Activated CD4-positive, alpha-beta T cell treated with anti-CD3 and anti-CD28 coated beads, Interleukin-2, amount 50 U/mL, for 4 hours (primary cell): ENCODE results near the gene TTC7B.

Experiments used
- DNase-seq, 2 experiments: peaks; one replicate each; pipeline ENCODE4 v3.0.0-alpha.2; 2020

TTC7B gene

DNA sequence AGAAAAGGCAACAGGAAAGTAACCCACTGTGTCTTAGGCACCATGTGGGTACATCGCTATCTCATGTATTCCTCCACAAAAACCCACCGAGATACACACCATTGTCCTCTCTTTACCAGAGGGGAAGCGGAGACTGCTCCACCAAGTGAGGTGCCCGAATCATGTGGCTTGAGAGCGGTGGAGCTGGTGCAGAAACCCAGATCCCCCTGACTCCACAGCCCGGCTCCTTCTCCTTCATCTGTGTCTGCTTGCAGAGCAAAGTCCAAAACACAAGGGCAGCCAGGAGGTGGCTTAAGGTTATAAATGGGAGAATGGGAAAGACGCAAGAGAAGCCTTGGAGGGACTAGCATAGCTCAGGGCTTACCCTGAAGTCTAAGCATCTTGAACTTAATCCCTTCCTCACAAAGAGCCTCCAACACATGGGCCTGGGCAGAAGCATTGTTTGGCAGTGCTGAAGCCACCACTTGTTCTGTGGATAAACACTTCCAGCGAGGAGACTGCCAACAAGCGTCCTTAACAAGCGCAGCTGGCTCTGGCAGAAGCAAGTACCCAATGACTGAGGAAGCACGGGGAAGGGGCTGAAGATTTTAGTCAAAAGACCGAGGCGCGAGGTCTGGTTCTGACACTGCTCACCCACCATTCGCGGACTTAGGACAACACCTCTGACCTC lies 83.0 kb downstream of the TTC7B start:
- no peak for DNase-seq

DNA sequence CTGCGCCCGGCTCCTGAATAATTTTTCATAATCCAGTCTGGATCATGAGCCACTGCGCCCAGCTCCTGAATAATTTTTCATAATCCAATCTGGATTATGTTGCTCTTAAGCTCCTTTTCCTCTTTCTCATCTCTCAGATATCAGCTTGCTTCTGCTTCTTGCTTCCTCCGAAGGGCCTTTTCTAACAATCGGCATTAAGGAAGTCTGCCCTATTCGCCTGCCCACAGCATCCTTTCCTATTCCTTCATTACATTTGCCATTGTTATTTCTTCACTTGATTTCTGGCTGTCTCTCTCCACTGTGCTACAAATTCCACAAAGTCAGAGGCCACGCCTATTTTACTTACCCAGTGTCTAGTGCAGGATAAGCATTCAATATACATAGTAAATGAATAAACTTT lies 83.5 kb downstream of the TTC7B start:
- DNase-seq, result no peak

DNA sequence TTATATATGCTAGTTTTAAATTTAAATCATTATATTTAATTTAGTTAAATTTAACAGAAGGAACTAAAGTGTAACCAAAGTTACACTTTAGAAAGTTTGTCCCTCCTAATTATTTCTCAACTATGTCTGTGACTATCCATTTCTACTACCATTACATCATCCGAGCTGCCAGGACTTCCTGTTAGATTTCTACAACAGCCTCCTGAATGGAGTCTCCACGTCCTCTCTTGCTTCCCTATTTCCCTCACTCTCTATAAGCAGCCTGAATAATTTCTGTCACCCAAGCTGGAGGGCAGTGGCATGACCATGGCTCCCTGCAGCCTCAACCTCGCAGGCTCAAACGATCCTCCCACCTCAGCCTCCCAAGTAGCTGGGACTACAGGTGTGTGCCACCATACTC lies 84.1 kb downstream of the TTC7B start:
- DNase-seq, result no peak

DNA sequence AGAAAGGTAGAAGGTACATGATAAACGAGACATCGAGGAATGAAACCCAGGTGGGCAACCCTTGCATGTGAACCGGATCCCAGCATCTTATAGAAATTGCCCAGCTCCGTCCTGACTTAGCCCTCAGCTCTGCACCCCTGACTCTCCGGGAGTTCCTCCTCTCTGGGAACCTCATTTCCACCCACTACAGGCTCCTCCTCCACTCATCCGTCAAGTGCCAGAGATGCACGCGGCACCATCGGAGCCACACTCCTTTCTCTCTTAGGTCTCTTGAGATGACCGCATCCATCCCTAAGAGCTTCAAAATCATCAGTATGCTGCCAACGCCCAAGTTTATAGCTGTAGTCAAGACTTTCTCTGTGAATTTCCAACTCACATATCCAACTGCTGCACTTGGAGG lies 84.7 kb downstream of the TTC7B start:
- no peak for DNase-seq

DNA sequence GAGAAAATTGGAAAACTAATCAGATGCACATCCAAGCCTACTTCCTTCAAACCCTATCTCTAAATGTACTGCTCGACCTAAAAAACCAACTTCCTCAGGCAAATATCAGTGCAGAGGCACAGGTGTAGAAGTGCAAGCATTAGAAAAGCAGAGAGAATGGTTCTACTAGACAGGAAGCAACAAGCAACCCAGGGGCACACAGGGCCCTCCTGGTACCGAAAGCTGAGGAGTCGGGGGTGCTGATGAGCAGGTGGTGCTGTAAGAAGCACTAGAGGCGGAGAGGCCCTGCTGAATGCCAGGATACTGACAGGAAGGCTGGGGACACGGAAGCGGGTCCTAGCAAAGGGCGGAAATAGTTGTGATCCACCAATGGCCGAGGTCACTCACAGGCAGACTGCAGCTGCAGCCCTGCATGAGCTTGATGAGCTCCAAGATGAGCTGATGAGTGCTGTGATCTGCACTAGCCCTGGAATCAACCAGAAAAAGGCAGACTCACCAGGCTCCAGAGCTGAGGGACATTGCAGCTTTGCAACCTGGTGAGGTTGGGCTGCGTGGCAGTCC lies 85.9 kb downstream of the TTC7B start:
- no peak for DNase-seq

DNA sequence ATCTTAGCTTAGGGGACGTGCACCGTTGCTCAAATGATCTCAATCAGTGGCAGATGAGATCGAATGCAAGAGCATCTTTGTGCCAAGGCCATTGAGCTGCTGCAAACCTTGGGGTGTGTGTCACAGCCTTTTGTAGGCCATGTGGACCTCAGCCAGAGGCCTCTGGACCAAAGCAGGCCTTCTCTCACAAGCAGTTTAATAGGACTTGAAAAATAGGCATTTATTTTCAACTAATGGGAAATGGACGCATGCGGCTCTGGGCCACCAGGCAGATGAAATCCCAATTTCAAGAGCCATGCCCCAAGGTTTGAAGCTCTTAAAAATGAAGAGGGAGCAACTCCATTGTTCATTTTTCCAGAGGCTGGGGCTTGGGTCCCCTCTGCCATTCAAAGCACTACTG lies 87.3 kb downstream of the TTC7B start:
- no peak for DNase-seq

DNA sequence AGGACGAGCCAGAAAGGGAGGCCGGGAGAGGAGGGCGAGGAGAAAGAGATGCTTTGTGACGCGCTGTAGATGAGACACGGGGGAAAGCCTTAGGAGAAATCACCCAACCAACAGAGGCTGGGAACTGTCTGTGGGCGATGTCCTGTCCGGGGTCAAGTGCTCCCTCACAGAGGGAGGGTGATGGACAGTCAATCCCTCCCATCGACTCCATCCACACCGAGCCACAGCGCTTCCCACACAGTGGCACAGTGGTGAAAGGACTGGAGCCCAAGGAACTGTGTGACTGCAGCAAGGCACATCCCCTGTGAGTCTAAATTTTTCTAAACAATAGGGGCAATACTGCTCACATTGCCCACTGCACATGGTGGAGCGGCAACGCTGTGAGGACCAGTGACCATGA lies 89.1 kb downstream of the TTC7B start:
- DNase-seq, result no peak

DNA sequence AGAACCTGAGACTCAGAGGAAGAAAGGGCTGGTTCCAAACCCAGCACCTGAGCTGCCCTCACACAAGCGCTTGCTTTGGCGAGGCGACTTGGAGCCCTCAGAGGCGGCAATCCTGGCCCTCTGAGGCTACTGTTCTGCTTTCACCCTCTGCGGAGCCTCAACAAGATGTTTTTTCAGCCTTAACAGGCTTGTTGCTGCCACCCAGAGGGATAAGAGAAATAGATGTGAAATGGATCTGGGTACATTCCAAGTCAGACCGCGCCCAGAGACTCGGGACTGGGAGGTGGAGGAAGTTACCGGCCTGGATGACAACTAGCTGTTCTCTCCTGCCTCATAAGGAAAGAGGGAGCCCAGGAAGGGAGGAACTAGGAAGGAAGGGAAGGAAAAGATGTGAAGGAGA lies 89.6 kb downstream of the TTC7B start:
- no peak for DNase-seq

DNA sequence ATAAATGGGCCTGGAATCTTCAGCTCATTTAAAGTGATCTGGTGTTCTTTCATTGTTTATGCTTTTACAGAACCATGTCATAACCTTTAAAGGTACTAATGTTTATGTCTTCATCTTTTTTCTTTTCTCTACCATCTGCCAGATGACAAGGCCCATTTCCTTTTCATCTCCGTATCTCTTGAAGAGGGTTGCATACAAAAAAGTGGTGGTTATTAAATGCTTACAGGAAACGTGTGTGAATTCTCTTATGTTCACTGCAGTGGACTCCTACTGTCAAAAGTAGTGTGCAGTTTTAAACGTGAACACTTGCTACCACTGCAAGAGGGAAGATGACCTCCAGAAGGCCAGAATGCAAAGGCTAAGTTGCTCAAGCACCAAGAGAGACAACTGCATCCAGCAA lies 91.4 kb downstream of the TTC7B start:
- no peak for DNase-seq

DNA sequence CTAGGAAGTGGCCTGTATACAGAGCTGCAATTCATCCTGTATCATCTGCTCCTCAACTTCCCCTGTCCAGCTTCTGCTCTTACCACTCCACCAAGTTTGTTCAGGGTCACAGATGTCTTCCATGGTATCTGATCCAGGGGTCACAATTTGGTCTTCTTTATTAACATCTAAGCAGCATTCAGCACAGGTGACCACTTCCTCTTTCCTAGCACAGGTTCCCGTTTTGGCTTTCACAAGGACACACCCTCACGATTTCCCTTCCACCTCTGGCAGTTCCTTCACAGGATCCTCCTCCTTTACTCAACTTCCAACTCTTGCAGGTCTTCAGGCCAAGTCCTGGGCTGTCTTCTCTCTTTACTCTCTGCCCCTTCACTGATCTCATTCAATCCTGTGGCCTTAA lies 93.6 kb downstream of the TTC7B start:
- no peak for DNase-seq

DNA sequence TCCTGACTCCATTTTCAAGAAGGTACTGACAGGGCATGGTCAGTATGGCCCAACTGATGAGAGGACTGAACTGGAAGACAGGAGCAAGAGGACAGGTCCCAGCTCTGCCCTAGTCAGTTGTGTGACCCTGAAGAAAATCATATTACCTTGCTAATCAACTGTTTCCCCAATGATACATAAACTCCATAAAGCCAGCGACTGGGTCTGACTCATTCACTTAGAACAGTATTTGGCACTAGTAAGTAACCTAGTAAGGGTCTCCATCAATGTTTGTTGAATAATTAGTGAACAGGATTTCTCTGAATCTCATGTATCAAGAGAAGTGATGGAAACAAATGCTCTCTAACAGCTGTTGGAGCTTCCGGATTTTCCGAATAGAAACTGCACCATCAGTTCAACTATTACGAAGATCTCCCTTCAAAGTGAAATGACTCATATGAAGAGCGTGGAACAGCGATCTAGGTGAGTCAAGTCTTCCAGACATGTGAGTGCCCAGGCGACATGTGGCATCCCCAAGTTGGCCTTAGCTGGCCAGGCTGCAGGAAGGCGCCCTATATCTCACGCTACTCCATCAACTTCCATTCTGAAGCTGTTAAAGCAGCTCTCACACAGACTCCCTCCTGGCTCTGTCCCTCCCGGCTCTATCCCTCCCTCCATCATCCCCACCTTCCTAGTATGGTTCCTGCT lies 94.5 kb downstream of the TTC7B start:
- no peak for DNase-seq

DNA sequence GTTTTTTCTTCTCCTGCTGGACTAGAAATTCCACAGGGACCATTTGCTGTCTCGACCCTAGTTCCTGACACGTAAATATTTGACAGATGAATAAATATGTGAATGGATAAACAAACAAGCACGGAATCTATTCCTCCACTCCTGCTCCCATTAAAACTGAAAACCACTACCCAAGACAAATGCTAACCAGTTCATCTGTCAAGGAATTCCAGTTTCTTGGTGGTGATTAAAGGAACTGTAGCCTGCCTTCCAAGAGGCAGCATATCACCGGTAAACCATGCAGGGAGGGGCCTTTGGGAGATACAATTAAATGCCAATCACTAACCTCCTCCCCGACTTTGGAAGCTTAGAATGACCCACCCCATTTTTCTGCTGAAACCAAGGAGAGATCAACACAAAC lies 95.4 kb downstream of the TTC7B start:
- DNase-seq, result no peak

DNA sequence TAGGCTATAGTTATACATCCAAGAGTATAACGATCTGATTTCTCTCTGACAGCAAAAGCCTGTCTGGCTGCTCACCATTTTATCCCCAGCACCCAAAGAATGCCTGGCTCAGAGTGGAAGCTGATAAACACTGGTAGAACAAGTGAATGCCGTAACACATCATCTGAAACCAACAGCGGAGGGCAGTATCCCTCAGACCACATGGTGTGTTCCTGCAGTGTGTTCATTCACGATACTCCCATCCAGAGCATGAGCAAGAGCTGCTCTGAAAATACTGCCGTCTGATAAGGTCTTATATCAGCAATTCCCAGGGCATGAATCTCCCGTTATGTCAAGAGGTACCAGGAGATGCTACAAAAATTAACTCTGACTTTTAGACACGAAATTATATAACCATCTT lies 95.9 kb downstream of the TTC7B start:
- DNase-seq, result no peak

DNA sequence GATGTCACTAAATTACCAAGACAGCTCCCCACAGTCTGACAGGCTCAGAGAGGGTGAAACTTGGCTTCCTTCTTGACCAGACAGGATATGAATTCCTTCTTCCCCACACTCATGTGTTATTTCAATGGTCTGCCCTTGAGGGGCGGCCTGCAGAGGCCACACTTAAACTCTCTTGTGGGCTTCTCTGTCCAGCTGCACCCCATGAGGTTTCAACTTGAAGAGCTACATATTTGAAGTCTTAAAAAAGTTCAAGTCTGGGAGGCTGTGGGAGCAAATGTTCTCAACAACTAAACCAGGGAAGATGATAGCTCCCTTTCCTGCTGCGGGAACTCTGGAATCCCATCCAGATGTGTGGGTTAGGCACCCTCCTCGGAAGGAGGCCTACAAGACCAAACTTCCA lies 98.3 kb downstream of the TTC7B start:
- DNase-seq, result no peak

DNA sequence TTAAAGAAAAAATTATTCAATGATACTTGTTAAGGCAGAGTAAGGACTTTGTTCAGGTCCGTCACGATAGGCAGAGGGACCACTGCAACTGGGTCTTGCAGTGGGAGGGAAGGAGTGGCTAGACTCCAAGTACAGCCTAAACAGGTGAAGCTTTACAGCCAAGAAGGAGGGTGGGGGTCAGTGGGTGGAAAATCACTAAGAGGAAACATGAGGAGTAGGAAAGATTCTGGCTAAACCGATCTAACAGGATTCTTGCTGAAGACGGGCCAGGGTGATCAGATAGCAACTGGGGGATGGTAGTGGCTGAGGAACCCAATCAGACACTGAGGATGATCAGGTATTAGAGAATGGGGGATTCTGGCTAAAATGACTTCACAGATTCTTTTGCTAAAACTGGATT lies 100.2 kb downstream of the TTC7B start:
- no peak for DNase-seq

DNA sequence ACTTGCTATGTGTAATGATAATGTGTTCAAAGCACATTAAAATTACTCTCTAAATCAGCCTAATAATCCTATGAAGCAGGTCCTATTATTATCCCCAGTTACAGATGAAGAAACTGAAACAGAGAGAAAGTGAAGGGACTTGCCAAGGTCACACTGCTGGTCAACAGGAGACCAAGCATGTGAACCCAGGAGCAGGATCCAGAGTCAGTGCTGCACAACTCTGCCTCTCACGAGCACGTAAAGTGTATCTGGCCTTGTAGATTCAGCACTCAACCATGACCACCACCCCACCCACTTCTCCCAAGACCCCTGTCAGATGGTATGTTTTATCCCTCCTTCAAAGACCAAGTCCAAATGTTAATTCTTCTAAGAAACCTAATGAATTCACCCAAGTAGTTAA lies 100.7 kb downstream of the TTC7B start:
- no peak for DNase-seq

DNA sequence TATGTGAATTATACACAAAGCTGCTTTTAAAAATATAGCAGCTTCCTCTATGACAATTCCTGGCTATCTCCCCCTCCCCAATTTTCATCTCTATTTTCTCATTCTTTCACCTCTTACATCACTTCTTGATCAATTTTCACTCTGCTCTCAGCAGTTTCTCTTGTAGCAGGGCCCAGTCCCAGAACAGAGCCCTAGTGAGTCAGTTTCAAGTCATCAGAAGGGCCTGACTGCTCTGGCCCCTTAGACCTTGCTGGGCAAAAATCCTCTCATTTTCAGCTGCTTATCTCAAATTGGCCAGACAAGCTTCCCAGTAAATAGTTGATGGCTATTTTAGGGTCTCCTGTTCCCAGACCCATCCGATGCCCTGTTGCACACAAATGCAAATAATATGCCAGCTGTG lies 101.4 kb downstream of the TTC7B start:
- no peak for DNase-seq

DNA sequence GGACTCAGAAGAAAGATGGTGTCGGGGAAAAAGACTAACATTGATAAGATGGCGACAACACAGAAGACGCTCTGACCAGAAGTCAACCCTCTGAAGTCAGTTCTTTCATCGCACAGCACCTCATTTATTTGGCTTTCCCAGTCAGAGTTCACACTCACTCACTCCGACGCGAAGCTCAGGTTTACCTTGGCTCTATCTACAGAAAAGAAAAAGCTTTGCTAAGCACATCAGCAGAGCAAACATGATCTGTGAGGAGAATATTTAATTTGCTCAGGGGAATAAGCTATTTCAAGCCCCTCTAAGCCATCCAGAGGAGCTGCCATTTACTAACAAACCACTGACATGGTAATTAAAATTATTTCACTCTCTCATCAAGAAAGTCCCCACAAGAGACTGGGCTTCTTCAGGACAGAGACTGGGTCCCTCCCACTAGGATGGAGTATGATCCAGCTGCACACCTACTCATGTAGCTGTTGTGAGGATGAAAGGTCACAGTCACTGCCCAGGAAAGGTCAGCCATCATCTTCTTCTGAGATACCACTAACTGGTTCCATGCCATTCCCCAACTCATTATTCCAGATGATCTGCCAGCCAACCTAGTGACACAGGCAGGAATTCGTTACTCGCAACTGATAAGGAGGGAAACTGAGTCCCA lies 111.4 kb downstream of the TTC7B start:
- DNase-seq, result no peak

DNA sequence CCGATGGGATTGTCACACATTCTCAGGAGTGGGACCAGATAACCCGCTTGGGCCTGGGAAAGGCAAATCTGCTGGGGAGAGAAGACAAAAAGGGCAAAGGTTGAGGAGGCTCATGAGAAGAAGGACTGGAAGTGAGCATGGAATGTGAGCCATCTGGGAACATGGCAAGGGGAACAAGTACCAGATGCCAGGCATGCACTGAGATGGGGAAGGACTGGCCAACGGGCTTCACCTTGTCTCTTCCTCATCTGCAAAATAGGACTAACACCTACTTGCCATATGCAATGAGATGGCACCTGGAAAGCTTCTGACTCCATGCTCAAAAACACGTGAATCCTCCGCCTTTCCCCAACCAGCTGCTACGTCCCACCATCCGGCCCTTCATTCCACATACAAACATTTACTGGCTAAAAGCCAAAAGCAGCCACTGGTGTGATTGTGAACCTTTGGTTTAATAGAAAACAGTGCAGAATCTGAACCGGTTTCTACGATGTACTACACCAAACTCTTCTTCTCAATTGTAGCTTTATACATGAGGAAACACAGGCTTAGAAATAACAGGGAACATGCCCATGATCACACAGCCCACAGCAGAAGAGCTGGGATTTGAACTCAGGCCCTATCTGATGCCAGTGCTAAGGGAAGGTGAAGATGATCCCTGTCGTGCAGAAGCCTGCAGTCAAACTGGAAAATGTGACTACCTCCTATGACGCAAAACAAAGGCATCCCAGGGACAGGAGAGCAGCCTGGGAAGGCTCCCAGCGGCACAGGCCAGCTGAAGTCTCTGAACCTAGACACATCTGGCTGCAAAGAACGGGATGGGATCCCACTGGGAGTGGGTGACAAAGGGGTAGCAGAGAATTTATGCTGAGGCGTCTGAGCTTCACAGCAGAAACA lies 112.1 kb downstream of the TTC7B start:
- no peak for DNase-seq

DNA sequence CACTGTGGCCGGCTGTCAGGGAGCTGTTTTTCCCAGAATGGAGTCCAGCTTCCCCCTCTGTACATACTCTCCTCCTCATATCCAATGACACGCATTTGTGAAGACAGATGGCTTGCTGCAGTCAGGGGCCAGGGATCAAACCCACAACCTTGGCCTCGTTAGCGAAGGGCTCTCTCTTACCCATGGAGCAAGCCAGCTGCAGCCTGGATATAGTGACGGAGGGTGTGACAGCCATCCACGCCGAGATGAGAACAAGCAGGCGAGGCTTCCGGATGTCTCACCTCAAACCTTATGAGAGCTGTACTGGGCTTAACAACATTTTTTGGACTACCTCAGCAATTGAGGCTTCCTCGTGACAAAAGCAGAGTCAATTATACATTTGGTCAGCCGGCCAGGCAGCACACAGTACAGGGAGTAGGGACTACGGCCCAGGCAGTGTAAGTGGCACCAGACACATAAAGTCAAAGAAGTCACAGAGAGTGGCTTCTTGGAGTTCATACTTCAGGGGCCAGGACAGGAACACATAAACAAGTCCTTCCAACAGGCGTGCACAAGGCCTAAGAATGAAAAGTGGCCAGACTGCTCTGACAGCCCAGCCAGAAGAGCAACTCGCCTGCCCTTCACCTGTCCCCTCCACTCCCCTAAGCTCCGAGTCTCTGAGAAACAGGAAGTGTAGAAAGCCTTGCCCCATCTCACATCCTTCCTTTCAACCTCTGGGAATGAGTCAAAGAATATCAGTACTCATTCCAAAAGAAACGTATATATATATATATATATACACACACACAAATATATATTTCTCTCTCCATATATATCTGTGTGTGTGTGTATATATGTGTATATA lies 115.1 kb downstream of the TTC7B start:
- DNase-seq, result no peak

DNA sequence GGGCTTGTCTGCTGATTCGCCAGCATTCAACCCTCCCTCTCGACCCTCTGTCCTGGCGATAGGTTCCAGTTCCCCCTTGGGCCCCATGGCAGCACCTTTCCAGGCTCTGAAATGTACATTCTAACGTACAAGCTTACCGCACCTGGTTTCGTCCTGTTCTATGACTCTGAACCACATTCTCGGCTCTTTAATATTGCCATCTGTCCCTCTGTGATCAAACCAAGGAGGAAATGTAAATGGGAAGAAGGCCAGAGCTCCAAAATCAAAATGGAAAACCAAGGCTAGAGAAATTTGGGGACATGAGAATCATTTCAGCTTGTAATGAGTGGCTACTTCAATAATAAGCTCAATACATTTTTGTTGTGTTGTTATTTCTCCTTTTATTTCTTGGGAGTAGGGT lies 117.2 kb downstream of the TTC7B start:
- DNase-seq, result no peak

DNA sequence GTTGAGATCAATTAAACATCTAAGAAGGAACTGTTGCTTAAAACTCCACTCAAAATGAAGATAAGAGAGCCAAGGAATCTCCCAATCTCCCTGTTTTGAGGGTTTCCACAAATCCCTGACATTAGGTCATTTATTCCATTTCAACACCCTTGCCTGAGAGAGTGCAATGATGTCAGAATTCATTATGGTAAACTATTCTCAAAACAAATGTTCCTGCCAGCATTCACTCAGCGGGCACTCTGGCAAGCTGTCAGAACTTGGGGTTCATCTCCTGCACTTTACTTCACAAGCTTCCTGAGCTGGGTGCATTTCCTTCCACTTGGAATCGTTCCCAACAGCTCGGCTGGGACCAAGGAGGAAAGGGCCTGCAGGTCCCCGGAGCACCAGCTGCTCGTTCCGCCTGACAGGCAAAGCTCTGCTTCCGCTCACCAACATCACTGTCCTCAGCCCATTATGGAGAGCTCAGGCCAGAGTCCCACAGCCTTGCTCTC lies 117.8 kb downstream of the TTC7B start:
- no peak for DNase-seq
